ENCODE data around the gene SPIN1.

The SPIN1 gene

DNA sequence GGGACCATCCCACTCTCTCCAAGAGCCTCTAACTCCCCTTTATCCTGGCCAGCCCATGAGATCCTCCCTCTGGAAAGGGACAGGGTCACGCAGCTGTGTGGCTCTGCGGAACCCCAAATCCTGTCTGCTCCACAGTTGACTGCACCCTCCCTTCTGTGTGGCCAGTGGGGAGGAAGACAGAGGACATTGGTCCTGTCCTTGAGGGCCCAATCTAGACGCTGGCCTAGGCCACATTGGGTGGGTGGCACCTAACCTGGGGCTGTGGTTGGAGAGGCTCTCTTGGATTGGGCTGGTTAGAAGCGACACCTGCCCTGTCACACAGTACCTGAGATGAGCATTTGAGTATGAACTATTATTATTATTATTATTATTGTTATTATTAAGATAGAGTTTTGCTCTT, 134.1 kb downstream of the SPIN1 start:
- no peak for DNase-seq
- in situ Hi-C loops (cut with HindIII; ENCODE audit: low pct_ligation_motif_present, low pct_unique_long_range_greater_than_20kb, low sequenced_read_pairs): no loop called here

DNA sequence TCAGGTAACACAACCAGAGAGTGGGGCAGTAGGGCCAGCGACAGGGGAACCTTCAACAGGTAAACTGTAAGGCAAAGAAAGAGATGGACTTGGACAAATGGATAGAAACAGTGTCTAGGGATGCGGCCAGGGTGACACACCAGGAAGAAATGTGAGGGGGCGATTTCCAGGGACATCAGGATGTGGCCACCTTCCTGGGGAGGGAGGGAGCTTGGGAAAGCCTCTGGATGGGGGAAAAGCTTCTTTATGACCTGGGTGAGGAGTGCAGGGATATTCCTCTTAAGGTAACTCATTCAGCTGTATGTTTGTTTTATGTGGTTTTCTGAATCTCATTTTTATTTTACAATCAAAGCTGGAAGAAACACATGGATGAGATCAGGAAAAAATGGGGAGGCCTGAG, 134.8 kb downstream of the SPIN1 start:
- no peak for DNase-seq
- in situ Hi-C loops (cut with HindIII; ENCODE audit: low pct_ligation_motif_present, low pct_unique_long_range_greater_than_20kb, low sequenced_read_pairs): no loop called here

DNA sequence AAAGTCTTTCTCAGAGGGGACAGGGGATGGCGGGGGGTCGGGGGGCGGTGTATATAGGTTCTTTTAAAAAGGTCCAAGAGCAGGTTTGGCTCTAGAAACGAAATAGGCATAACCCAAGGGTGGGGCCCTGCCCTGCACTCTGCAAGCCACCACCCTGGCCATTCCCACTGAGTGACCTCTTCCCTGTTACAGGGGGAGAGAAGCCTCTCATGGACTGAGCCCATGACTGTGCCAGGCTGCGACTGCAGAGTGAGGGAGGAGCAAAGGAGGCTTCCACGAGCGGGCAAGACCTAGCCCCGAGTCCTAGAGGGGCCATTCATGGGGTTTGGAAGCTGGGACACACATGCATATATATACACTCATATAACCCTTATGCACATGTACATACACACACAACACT, 136.7 kb downstream of the SPIN1 start:
- in situ Hi-C loops (cut with HindIII; ENCODE audit: low pct_ligation_motif_present, low pct_unique_long_range_greater_than_20kb, low sequenced_read_pairs): no loop called here
- DNase-seq: no peak

DNA sequence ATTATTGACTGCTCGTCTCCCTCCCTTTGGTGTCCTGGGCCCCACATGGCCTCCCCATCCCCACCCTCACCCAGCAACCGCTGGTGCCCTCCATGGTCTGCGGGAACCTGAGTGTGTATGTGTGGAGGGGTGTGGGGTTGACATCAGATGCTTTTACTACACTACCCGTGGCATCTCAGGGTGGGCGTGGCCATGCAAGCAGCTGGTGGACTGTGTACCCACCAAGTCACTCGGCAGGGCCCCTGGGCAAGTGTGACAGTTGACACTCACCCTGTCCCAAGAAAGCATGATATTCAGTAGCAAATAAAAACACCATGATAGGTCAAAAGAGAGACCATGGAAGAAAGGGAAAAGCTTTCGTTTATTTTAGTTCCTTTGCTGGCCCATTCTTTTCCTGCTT, 139.4 kb downstream of the SPIN1 start:
- DNase-seq: no peak
- in situ Hi-C loops (cut with HindIII; ENCODE audit: low pct_ligation_motif_present, low pct_unique_long_range_greater_than_20kb, low sequenced_read_pairs): no loop called here
